Measurements from ENCODE around the gene PHF12. TPM values are rescaled to one million over a fixed set of nuclear protein-coding genes. Genes with fewer than 3 reads are reported as not detected.

The PHF12 gene
- total RNA-seq, 1 experiment from 2014 or later, result 22.9 TPM

GRCh38 chr17:28954886-28955285 lies 3.6 kb upstream of the PHF12 start:
- DNase-seq (ENCODE audit: low read depth), result no peak

GRCh38 chr17:28953444-28954118 lies 2.3 kb upstream of the PHF12 start:
- peak; percentile 40 for DNase-seq (ENCODE audit: low read depth)

GRCh38 chr17:28951991-28952975 lies 965 bp upstream of the PHF12 start:
- peak; percentile 99 for DNase-seq (ENCODE audit: low read depth)

GRCh38 chr17:28950752-28951427 lies 428 bp downstream of the PHF12 start:
- no peak for DNase-seq (ENCODE audit: low read depth)

GRCh38 chr17:28950017-28950751 lies 1.1 kb downstream of the PHF12 start:
- peak; percentile 65 for DNase-seq (ENCODE audit: low read depth)

GRCh38 chr17:28949185-28950016 lies 1.9 kb downstream of the PHF12 start:
- peak; percentile 71 for DNase-seq (ENCODE audit: low read depth)

GRCh38 chr17:28948873-28949184 lies 2.5 kb downstream of the PHF12 start:
- DNase-seq (ENCODE audit: low read depth), result no peak

GRCh38 chr17:28948342-28948741 lies 3.0 kb downstream of the PHF12 start:
- peak; percentile 34 for DNase-seq (ENCODE audit: low read depth)

- DNase-seq (ENCODE audit: low read depth), result no peak
Measured at GRCh38 chr17:28947639-28948038, 3.7 kb downstream of the PHF12 start.

GRCh38 chr17:28946239-28946638 lies 5.1 kb downstream of the PHF12 start:
- DNase-seq (ENCODE audit: low read depth), result peak; percentile 94

GRCh38 chr17:28944862-28945741 lies 6.2 kb downstream of the PHF12 start:
- peak; percentile 38 for DNase-seq (ENCODE audit: low read depth)

- DNase-seq (ENCODE audit: low read depth), result no peak
Measured at GRCh38 chr17:28944343-28944742, 7.0 kb downstream of the PHF12 start.

- no peak for DNase-seq (ENCODE audit: low read depth)
Measured at GRCh38 chr17:28942925-28943324, 8.4 kb downstream of the PHF12 start.

GRCh38 chr17:28941251-28941650 lies 10.1 kb downstream of the PHF12 start:
- DNase-seq (ENCODE audit: low read depth), result no peak

GRCh38 chr17:28940675-28941074 lies 10.6 kb downstream of the PHF12 start:
- no peak for DNase-seq (ENCODE audit: low read depth)

- no peak for DNase-seq (ENCODE audit: low read depth)
Measured at GRCh38 chr17:28940142-28940541, 11.2 kb downstream of the PHF12 start.

- no peak for DNase-seq (ENCODE audit: low read depth)
Measured at GRCh38 chr17:28938552-28938951, 12.8 kb downstream of the PHF12 start.

- DNase-seq (ENCODE audit: low read depth), result no peak
Measured at GRCh38 chr17:28937044-28937729, 14.1 kb downstream of the PHF12 start.
